Calu3 (cell line): ENCODE results near the gene PDCD10. TPM values are rescaled to one million over a fixed set of nuclear protein-coding genes. Genes with fewer than 3 reads are reported as not detected.

ENCODE experiments used
- BruUV-seq: library from RNA; stranded (reverse); fragments of 400-500 nt; replicated peaks from 2 replicates; lab custom pipeline; 2021; lab: Mats Ljungman, UMichigan
- CTCF ChIA-PET: fragments of 300-600 bp; sonication (Branson Sonifier 250); formaldehyde crosslinking; loops from one replicate; lab custom pipeline; 2022; ENCODE audit warnings: antibody characterized with exemption; lab: Charles Lee
- DNase-seq: peaks from one replicate; pipeline ENCODE4 v3.0.0; 2022
- H3K27ac Mint-ChIP-seq: one replicate; pipeline ENCODE4 v1.8.0; 2022; ENCODE audit warnings: mixed read lengths; ENCODE audit not compliant: unreplicated experiment
- H3K27me3 Mint-ChIP-seq: one replicate; pipeline ENCODE4 v1.8.0; 2022; ENCODE audit warnings: mixed read lengths; ENCODE audit not compliant: unreplicated experiment
- H3K36me3 Mint-ChIP-seq: one replicate; pipeline ENCODE4 v1.8.0; 2022; ENCODE audit warnings: mild to moderate bottlenecking, moderate library complexity, mixed read lengths; ENCODE audit not compliant: insufficient read depth, unreplicated experiment
- H3K4me1 Mint-ChIP-seq: one replicate; pipeline ENCODE4 v1.8.0; 2022; ENCODE audit warnings: mild to moderate bottlenecking, low read depth, mixed read lengths; ENCODE audit not compliant: unreplicated experiment
- H3K4me3 Mint-ChIP-seq: one replicate; pipeline ENCODE4 v1.8.0; 2022; ENCODE audit warnings: mild to moderate bottlenecking, low read depth, moderate library complexity, mixed read lengths; ENCODE audit not compliant: unreplicated experiment
- H3K9me3 Mint-ChIP-seq: one replicate; pipeline ENCODE4 v1.8.0; 2022; ENCODE audit warnings: low read depth, mixed read lengths; ENCODE audit not compliant: unreplicated experiment
- CTCF ChIP-seq: fragments of 200-600 bp; IDR thresholded peaks from one replicate; pipeline ENCODE4 v1.8.0; 2022; ENCODE audit warnings: antibody characterized with exemption; ENCODE audit not compliant: unreplicated experiment
- intact Hi-C: fragments of 100-400 bp; cut with micrococcal nuclease; formaldehyde crosslinking; loops from one replicate; pipeline ENCODE4 v1.10.0; 2022; ENCODE audit not compliant: unreplicated experiment
- total RNA-seq: library from RNA; stranded (reverse); gene quantifications from 2 replicates; pipeline ENCODE4 v1.2.3, GENCODE V29; 2022

The PDCD10 gene
- total RNA-seq, 1 experiment from 2014 or later = 117 TPM

DNA sequence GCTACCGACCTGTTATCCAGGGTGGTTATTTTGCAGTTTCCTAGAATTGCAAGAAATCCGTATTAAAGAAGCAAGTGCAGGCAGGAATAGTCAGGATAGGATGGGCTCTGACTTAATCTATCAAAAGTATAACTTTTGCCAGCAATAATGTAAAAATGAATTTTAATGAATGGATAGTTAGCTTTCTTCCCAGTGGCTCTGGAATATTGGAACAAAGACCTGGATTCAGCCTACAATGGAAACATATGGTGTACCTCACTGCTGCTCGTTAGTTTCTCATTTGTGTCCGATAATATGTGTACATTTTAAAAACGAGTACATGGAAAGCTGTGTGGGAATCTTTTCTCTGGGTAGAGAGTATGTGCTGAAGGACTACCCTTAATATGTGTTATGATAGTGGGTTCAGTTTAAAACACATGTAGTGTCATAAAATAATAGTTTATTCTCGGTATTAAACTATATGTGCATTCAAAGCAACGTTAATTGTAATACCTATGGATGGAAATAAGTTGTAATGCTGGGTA is 1.6 kb upstream of the PDCD10 start:
- CTCF ChIA-PET = interaction anchor here (1.0 to 2.0 kb wide), 5 partner anchors 11 to 356 kb away, joined by 3 to 13 read pairs (median 6); partner anchors contain the start of gene ZBBX
- no peak for DNase-seq
- no peak overlapping the region for H3K27ac Mint-ChIP-seq

GRCh38 chr3:167735233-167736138 is 794 bp upstream of the PDCD10 start, which contains the start of gene SERPINI1:
Gene SERPINI1 (plus strand): TSS chr3:167735721. CDS start chr3:167789129, 53,408 bp downstream.
- peaks cover 26% of the 10 kb centered on the region for H3K4me1 Mint-ChIP-seq
- intact Hi-C loops = loop anchor here (10.0 kb wide), 1 partner anchor 359 kb away; the partner anchor contains the start of gene GOLIM4
- no peaks in the 10 kb centered on the region for H3K27me3 Mint-ChIP-seq
- no peak within 1 kb of the TSS for H3K27ac Mint-ChIP-seq
- peak; percentile 93 for DNase-seq
- TF ChIP-seq CTCF = peak; percentile 17
- CTCF ChIA-PET = interaction anchor here (0.6 to 2.0 kb wide), 8 partner anchors 9 to 476 kb away, joined by 3 to 13 read pairs (median 4); partner anchors contain the start of gene ZBBX
- no peaks in the 10 kb centered on the region for H3K9me3 Mint-ChIP-seq
- no peaks in the 10 kb centered on the region for H3K36me3 Mint-ChIP-seq
- H3K4me3 Mint-ChIP-seq = no peak within 1 kb of the TSS
- BruUV-seq = no TSS peak

More for the DNA sequence above, 1.6 kb upstream of the PDCD10 start:
- H3K36me3 Mint-ChIP-seq = no peaks in the 10 kb centered on the region
- BruUV-seq = no TSS peak
- no peak for TF ChIP-seq CTCF
- no peaks in the 10 kb centered on the region for H3K9me3 Mint-ChIP-seq
- intact Hi-C loops = loop anchor here (10.0 kb wide), 1 partner anchor 358 kb away; the partner anchor contains the start of gene GOLIM4
- H3K4me1 Mint-ChIP-seq = peaks cover 26% of the 10 kb centered on the region
- no peaks in the 10 kb centered on the region for H3K27me3 Mint-ChIP-seq
- no peak overlapping the region for H3K4me3 Mint-ChIP-seq

GRCh38 chr3:167733961-167734497 is 663 bp downstream of the PDCD10 start:
- no peak overlapping the region for H3K27ac Mint-ChIP-seq
- intact Hi-C loops = loop anchor here (5.0 to 10.0 kb wide), 2 partner anchors 37 to 361 kb away; partner anchors contain the start of gene GOLIM4
- BruUV-seq = TSS peak; percentile 41
- no peaks in the 10 kb centered on the region for H3K9me3 Mint-ChIP-seq
- H3K27me3 Mint-ChIP-seq = no peaks in the 10 kb centered on the region
- no peak for TF ChIP-seq CTCF
- H3K4me1 Mint-ChIP-seq = peaks cover 33% of the 10 kb centered on the region
- CTCF ChIA-PET = interaction anchor here (2.0 kb wide), 1 partner anchor 354 kb away, joined by 9 read pairs; the partner anchor contains the start of gene ZBBX
- peak; percentile 7 for DNase-seq
- no peaks in the 10 kb centered on the region for H3K36me3 Mint-ChIP-seq
- no peak overlapping the region for H3K4me3 Mint-ChIP-seq
